ENCODE results near the gene TBC1D22B. TPM values are rescaled to one million over a fixed set of nuclear protein-coding genes. Genes with fewer than 3 reads are reported as not detected.

TBC1D22B gene
- polyA plus RNA-seq, 2 of the 4 experiments (the other 2 are of a cell fraction): 5.7 to 6.4 TPM

DNA sequence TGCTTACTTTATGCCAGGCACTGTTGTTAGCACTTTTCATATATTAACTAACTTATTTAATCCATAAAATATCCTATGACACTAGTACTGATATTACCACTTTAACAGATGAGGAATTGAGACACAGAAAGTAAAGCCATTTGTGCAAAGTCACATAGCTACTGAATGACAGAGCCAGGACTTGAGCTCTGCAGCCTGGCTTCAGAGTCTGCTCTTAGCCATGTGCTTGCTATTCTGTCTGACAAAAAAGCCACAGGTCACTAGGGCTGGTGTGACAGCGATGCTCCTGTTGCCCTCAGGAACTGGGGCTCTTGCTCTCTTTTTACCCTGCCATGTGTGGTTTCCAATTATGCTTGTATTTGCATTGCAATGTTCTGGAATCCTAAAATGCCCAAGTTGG, 51.5 kb downstream of the TBC1D22B start:
- TF ChIP-seq, protein P1, sequence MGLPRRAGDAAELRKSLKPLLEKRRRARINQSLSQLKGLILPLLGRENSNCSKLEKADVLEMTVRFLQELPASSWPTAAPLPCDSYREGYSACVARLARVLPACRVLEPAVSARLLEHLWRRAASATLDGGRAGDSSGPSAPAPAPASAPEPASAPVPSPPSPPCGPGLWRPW (IDR thresholded peaks at IDR 0.05): no peak
- WGBS (ENCODE audit: missing lambda C conversion rate): 80% methylated on average over 1 of the region's 1 CpG
- ATAC-seq: no peak
- no peak overlapping the region for H3K4me3 ChIP-seq
- H3K4me2 ChIP-seq: no peak overlapping the region
- FAIRE-seq: no peak
- ChIA-PET CTCF (interaction anchor here (2.2 kb wide), 1 partner anchor 17 kb away, joined by 6 read pairs; no protein-coding TSS in a partner anchor), POLR2A (no interaction called here)
- H3K4me1 ChIP-seq: no peaks in the 10 kb centered on the region
- H3K9me3 ChIP-seq: no peaks in the 10 kb centered on the region
- no peak overlapping the region for H3K27ac ChIP-seq
- no peak for DNase-seq (ENCODE audit: low read depth in 1 of 2, low spot score in 1 of 2)

DNA sequence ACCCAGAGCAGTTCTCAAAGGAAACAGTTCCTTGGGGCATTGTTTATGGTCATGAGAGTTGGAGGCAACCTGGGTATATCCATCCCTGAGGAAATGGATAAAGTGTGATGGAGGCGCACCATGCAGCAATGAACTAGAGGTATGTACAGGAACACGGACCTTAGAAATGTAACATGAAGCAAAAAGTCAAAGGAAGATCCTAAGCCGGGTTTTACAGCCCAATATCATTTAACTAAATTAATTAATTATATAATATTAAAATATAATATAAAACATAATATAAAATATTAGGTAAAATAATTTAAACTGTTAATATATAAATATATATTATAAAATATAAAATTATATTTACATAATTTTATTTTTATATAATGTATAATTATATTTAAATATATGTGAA, 52.1 kb downstream of the TBC1D22B start:
- Histone ChIP-seq H3K4me1 (no peaks in the 10 kb centered on the region), H3K4me2 (no peak overlapping the region), H3K27ac (no peak overlapping the region), H3K9me3 (no peaks in the 10 kb centered on the region), H3K4me3 (no peak overlapping the region)
- WGBS (ENCODE audit: missing lambda C conversion rate): 60% methylated on average over 3 of the region's 3 CpGs
- DNase-seq (ENCODE audit: low read depth in 1 of 2, low spot score in 1 of 2) (no peak), ATAC-seq (no peak), FAIRE-seq (no peak)
- TF ChIP-seq HOXB5 (CRISPR knock-in tag; IDR thresholded peaks at IDR 0.05): no peak
- TF ChIP-seq FOXS1 (CRISPR knock-in tag; IDR thresholded peaks at IDR 0.05): no peak
- TF ChIP-seq CEBPB (IDR thresholded peaks at IDR 0.05): no peak
- no peak for TF ChIP-seq ESRRA (IDR thresholded peaks at IDR 0.05; ENCODE audit: borderline replicate concordance, low read length)
- TF ChIP-seq, protein P2, sequence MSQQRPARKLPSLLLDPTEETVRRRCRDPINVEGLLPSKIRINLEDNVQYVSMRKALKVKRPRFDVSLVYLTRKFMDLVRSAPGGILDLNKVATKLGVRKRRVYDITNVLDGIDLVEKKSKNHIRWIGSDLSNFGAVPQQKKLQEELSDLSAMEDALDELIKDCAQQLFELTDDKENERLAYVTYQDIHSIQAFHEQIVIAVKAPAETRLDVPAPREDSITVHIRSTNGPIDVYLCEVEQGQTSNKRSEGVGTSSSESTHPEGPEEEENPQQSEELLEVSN (IDR thresholded peaks at IDR 0.05; ENCODE audit: borderline replicate concordance, low read depth): no peak
- no peak for TF ChIP-seq CHD4 (IDR thresholded peaks at IDR 0.05; ENCODE audit: borderline replicate concordance)
- no peak for TF ChIP-seq TP53 (CRISPR knock-in tag; IDR thresholded peaks at IDR 0.05)
- TF ChIP-seq, protein P3, sequence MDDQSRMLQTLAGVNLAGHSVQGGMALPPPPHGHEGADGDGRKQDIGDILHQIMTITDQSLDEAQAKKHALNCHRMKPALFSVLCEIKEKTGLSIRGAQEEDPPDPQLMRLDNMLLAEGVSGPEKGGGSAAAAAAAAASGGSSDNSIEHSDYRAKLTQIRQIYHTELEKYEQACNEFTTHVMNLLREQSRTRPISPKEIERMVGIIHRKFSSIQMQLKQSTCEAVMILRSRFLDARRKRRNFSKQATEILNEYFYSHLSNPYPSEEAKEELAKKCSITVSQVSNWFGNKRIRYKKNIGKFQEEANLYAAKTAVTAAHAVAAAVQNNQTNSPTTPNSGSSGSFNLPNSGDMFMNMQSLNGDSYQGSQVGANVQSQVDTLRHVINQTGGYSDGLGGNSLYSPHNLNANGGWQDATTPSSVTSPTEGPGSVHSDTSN (IDR thresholded peaks at IDR 0.05): no peak
- TF ChIP-seq, protein P4, sequence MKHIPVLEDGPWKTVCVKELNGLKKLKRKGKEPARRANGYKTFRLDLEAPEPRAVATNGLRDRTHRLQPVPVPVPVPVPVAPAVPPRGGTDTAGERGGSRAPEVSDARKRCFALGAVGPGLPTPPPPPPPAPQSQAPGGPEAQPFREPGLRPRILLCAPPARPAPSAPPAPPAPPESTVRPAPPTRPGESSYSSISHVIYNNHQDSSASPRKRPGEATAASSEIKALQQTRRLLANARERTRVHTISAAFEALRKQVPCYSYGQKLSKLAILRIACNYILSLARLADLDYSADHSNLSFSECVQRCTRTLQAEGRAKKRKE (CRISPR knock-in tag; IDR thresholded peaks at IDR 0.05; ENCODE audit: low read depth): no peak
- TF ChIP-seq EHF (CRISPR knock-in tag; IDR thresholded peaks at IDR 0.05): no peak
- no peak for TF ChIP-seq POLR2A (IDR thresholded peaks at IDR 0.05; ENCODE audit: low read length)
- TF ChIP-seq ZSCAN20 (CRISPR knock-in tag; IDR thresholded peaks at IDR 0.05): no peak
- no peak for TF ChIP-seq PHF8 (IDR thresholded peaks at IDR 0.05; ENCODE audit: borderline replicate concordance, low read depth)
- no peak for TF ChIP-seq RAD21 (conservative IDR thresholded peaks at IDR 0.05 in 1 of 2, IDR thresholded peaks at IDR 0.05 in 1 of 2)
- no peak for TF ChIP-seq HOXB13 (CRISPR knock-in tag; IDR thresholded peaks at IDR 0.05; ENCODE audit: low read depth)
- POLR2A ChIA-PET: no interaction called here
- CTCF ChIA-PET: interaction anchor here (2.2 kb wide), 1 partner anchor 16 kb away, joined by 6 read pairs; no protein-coding TSS in a partner anchor

DNA sequence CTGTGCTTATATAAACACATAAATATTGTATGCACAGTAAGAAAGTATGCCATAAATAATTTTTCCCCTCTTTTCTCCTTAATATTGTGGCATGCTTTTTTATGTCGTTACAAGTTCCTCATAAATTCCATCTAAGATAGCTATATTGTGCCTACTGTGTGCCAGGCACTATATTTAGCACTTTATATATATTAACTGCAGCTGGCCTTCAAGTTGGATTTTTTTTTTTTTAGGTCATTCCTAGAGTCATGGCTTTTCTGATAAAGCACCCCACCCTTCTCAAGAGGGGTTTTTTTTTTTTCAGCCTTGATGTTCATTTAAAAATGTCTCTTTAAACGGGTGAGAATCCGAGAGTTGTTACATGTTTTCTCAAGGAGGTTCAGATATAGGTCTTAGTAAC, 53.4 kb downstream of the TBC1D22B start:
- H3K4me1 ChIP-seq: no peaks in the 10 kb centered on the region
- no peak for ATAC-seq
- no peaks in the 10 kb centered on the region for H3K9me3 ChIP-seq
- DNase-seq (ENCODE audit: low read depth in 1 of 2, low spot score in 1 of 2): no peak
- no peak for TF ChIP-seq ZFP36 (IDR thresholded peaks at IDR 0.05; ENCODE audit: borderline replicate concordance, partially characterized antibody)
- TF ChIP-seq CBX8 (IDR thresholded peaks at IDR 0.05): no peak
- no peak for TF ChIP-seq HEYL (CRISPR knock-in tag; IDR thresholded peaks at IDR 0.05)
- TF ChIP-seq, protein P5, sequence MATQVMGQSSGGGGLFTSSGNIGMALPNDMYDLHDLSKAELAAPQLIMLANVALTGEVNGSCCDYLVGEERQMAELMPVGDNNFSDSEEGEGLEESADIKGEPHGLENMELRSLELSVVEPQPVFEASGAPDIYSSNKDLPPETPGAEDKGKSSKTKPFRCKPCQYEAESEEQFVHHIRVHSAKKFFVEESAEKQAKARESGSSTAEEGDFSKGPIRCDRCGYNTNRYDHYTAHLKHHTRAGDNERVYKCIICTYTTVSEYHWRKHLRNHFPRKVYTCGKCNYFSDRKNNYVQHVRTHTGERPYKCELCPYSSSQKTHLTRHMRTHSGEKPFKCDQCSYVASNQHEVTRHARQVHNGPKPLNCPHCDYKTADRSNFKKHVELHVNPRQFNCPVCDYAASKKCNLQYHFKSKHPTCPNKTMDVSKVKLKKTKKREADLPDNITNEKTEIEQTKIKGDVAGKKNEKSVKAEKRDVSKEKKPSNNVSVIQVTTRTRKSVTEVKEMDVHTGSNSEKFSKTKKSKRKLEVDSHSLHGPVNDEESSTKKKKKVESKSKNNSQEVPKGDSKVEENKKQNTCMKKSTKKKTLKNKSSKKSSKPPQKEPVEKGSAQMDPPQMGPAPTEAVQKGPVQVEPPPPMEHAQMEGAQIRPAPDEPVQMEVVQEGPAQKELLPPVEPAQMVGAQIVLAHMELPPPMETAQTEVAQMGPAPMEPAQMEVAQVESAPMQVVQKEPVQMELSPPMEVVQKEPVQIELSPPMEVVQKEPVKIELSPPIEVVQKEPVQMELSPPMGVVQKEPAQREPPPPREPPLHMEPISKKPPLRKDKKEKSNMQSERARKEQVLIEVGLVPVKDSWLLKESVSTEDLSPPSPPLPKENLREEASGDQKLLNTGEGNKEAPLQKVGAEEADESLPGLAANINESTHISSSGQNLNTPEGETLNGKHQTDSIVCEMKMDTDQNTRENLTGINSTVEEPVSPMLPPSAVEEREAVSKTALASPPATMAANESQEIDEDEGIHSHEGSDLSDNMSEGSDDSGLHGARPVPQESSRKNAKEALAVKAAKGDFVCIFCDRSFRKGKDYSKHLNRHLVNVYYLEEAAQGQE (IDR thresholded peaks at IDR 0.05): no peak
- TF ChIP-seq, protein P4 (CRISPR knock-in tag; IDR thresholded peaks at IDR 0.05; ENCODE audit: low read depth): no peak
- H3K4me3 ChIP-seq: no peak overlapping the region
- ChIA-PET POLR2A (no interaction called here), CTCF (interaction anchor here (0.9 to 2.2 kb wide), 2 partner anchors 15 to 101 kb away, joined by 3 to 6 read pairs; no protein-coding TSS in a partner anchor)
- 81% methylated on average over 3 of the region's 3 CpGs for WGBS (ENCODE audit: missing lambda C conversion rate)
- no peak overlapping the region for H3K4me2 ChIP-seq
- no peak overlapping the region for H3K27ac ChIP-seq
- FAIRE-seq: no peak
